ENCODE measurements around the gene MAEL. TPM values are rescaled to one million over a fixed set of nuclear protein-coding genes. Genes with fewer than 3 reads are reported as not detected.

The MAEL gene
- total and polyA plus RNA-seq, 4 experiments from 2014 or later: not detected

Other genes starting within 250 kb of the MAEL start
- gene POGK, start 149.8 kb upstream of the MAEL start, total RNA-seq: 10 to 100 TPM; 37.9 to 44.3 TPM
- 10 to 100 TPM in 1 of 2 donors, 1 to 10 TPM in 1; 6.7 to 22.3 TPM for gene POGK, start 149.8 kb upstream of the MAEL start, polyA plus RNA-seq
- gene TADA1, start 113.0 kb upstream of the MAEL start, total RNA-seq: 10 to 100 TPM; 15.3 to 16.0 TPM
- 10 to 100 TPM; 18.0 to 23.6 TPM for gene TADA1, start 113.0 kb upstream of the MAEL start, polyA plus RNA-seq
- gene ILDR2, start 13.7 kb upstream of the MAEL start, total RNA-seq: under 1 TPM; 0.25 to 0.52 TPM
- gene ILDR2, start 13.7 kb upstream of the MAEL start, polyA plus RNA-seq: under 1 TPM in 1 of 2 donors, not detected in 1; 0.21 TPM
- gene GPA33, start 101.1 kb downstream of the MAEL start, total RNA-seq: 10 to 100 TPM; 21.2 to 21.6 TPM
- 10 to 100 TPM; 24.2 to 33.5 TPM for gene GPA33, start 101.1 kb downstream of the MAEL start, polyA plus RNA-seq
- not detected for gene STYXL2, start 104.8 kb downstream of the MAEL start, total RNA-seq
- not detected for gene STYXL2, start 104.8 kb downstream of the MAEL start, polyA plus RNA-seq
- gene POU2F1, start 231.6 kb downstream of the MAEL start, total RNA-seq: 10 to 100 TPM; 17.9 to 22.9 TPM
- gene POU2F1, start 231.6 kb downstream of the MAEL start, polyA plus RNA-seq: 10 to 100 TPM in 1 of 2 donors, 1 to 10 TPM in 1; 5.7 to 10.9 TPM

Measured in CD4-positive, alpha-beta memory T cell (primary cell).